ENCODE results near the gene DMXL2. TPM values are rescaled to one million over a fixed set of nuclear protein-coding genes. Genes with fewer than 3 reads are reported as not detected.

DMXL2 gene
- total RNA-seq, 2 experiments from 2014 or later: 5.9 to 7.0 TPM

- POLR2A ChIA-PET: no interaction called here
- DNase-seq (no peak), ATAC-seq (no peak)
- CTCF ChIA-PET: no interaction called here
- Mint-ChIP-seq H3K27me3 (no peaks in the 10 kb centered on the region), H3K4me1 (no peaks in the 10 kb centered on the region), H3K27ac (no peak overlapping the region), H3K9me3 (ENCODE audit: low read depth) (peaks cover 15% of the 10 kb centered on the region), H3K36me3 (ENCODE audit: low read depth) (peaks cover 37% of the 10 kb centered on the region), H3K4me3 (no peak overlapping the region)
- intact Hi-C loops (cut with DNase I, micrococcal nuclease): no loop called here
Observed at GRCh38 chr15:51526955-51527354, 95.6 kb downstream of the DMXL2 start.

- H3K27me3 Mint-ChIP-seq: no peaks in the 10 kb centered on the region
- intact Hi-C loops (cut with DNase I, micrococcal nuclease): no loop called here
- no peaks in the 10 kb centered on the region for H3K4me1 Mint-ChIP-seq
- ATAC-seq (no peak), DNase-seq (no peak)
- no peak overlapping the region for H3K27ac Mint-ChIP-seq
- H3K36me3 Mint-ChIP-seq (ENCODE audit: low read depth): peaks cover 25% of the 10 kb centered on the region
- ChIA-PET CTCF (no interaction called here), POLR2A (no interaction called here)
- H3K9me3 Mint-ChIP-seq (ENCODE audit: low read depth): peaks cover 8% of the 10 kb centered on the region
- no peak overlapping the region for H3K4me3 Mint-ChIP-seq
Observed at GRCh38 chr15:51524376-51524775, 98.2 kb downstream of the DMXL2 start.

DNA sequence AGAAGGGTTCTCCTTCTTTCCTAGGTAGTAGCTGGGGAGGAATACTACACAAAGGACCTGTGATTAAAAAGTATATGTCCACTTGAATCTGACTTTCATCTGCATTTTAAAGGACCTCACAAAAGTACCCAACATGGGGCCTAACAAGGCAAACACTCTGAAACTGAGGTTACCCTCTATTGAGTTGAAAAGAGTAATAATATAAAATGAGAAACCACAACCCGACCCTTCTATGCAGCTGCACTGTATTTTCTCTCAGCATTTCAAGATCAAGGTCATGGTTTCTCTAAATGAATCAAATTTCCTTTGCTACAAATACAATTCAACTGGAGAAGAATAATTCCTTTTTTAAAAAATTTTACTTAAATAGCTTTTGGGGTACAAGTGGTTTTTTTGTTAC lies 106.3 kb downstream of the DMXL2 start:
- DNase-seq (no peak), ATAC-seq (no peak)
- H3K36me3 Mint-ChIP-seq (ENCODE audit: low read depth): peaks cover 11% of the 10 kb centered on the region
- no peaks in the 10 kb centered on the region for H3K27me3 Mint-ChIP-seq
- H3K27ac Mint-ChIP-seq: no peak overlapping the region
- no peak overlapping the region for H3K4me3 Mint-ChIP-seq
- POLR2A ChIA-PET: no interaction called here
- H3K9me3 Mint-ChIP-seq (ENCODE audit: low read depth): peaks cover 5% of the 10 kb centered on the region
- no peaks in the 10 kb centered on the region for H3K4me1 Mint-ChIP-seq
- intact Hi-C loops (cut with DNase I, micrococcal nuclease): no loop called here
- CTCF ChIA-PET: no interaction called here

DNA sequence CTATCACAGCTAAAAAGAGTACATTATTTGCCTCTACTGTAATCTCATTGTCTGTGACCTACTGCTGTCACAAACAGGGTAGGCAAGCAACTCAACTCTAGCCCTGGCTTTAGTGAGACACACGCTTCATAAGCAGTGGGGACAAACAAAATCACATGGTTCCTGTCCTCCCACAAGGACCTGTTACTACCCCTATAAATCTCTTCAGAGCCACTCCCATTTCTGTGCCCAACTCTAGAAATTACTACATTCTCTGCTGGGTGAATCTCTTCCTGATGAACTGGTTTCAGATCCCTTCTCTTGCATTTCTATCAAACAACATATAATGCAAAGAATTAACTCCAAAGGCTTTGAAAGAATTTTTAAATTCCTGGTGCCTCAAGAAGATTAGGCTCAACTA lies 117.3 kb downstream of the DMXL2 start:
- no peak for ATAC-seq
- CTCF ChIA-PET: no interaction called here
- H3K27me3 Mint-ChIP-seq: no peaks in the 10 kb centered on the region
- peaks cover 5% of the 10 kb centered on the region for H3K36me3 Mint-ChIP-seq (ENCODE audit: low read depth)
- POLR2A ChIA-PET: no interaction called here
- H3K27ac Mint-ChIP-seq: no peak overlapping the region
- DNase-seq: no peak
- intact Hi-C loops (cut with DNase I, micrococcal nuclease): no loop called here
- H3K9me3 Mint-ChIP-seq (ENCODE audit: low read depth): no peaks in the 10 kb centered on the region
- H3K4me1 Mint-ChIP-seq: no peaks in the 10 kb centered on the region
- no peak overlapping the region for H3K4me3 Mint-ChIP-seq

GRCh38 chr15:51503003-51503402 lies 119.6 kb downstream of the DMXL2 start:
- ATAC-seq (no peak), DNase-seq (no peak)
- POLR2A ChIA-PET: no interaction called here
- no peaks in the 10 kb centered on the region for H3K27me3 Mint-ChIP-seq
- no peak overlapping the region for H3K4me3 Mint-ChIP-seq
- no peak overlapping the region for H3K27ac Mint-ChIP-seq
- no peaks in the 10 kb centered on the region for H3K9me3 Mint-ChIP-seq (ENCODE audit: low read depth)
- intact Hi-C loops (cut with DNase I, micrococcal nuclease): no loop called here
- CTCF ChIA-PET: interaction anchor here (0.8 to 1.0 kb wide), 2 partner anchors 8 to 44 kb away, joined by 3 read pairs; no protein-coding TSS in a partner anchor
- H3K4me1 Mint-ChIP-seq: no peaks in the 10 kb centered on the region
- peaks cover 1% of the 10 kb centered on the region for H3K36me3 Mint-ChIP-seq (ENCODE audit: low read depth)

GRCh38 chr15:51499379-51499976 lies 123.1 kb downstream of the DMXL2 start:
- no peaks in the 10 kb centered on the region for H3K9me3 Mint-ChIP-seq (ENCODE audit: low read depth)
- no peaks in the 10 kb centered on the region for H3K36me3 Mint-ChIP-seq (ENCODE audit: low read depth)
- POLR2A ChIA-PET: no interaction called here
- H3K27me3 Mint-ChIP-seq: no peaks in the 10 kb centered on the region
- H3K27ac Mint-ChIP-seq: no peak overlapping the region
- no peak overlapping the region for H3K4me3 Mint-ChIP-seq
- peaks cover 3% of the 10 kb centered on the region for H3K4me1 Mint-ChIP-seq
- intact Hi-C loops (cut with DNase I, micrococcal nuclease): loop anchor here (1.0 to 10.0 kb wide), 3 partner anchors 215 to 337 kb away; no protein-coding TSS in a partner anchor
- DNase-seq: no peak
- CTCF ChIA-PET: interaction anchor here (0.7 to 2.7 kb wide), 7 partner anchors 14 to 337 kb away, joined by 3 to 17 read pairs (median 3); no protein-coding TSS in a partner anchor
- ATAC-seq: no peak

DNA sequence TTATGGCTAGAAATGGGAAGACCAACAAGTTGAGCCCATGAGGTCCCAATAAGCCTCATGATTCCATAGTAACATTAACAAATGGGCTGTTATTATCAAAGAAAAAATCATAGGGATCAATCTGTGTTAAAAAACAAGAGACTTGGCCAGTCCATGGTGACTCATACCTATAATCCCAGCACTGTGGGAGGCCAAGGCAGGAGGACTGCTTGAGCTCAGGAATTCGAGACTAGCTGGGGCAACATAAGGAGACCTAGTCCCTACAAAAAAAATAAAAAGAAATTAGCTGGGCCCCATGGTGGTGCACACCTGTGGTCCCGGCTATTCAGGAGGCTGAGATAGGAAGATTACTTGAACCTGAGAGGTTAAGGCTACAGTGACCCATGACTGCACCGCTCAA lies 124.8 kb downstream of the DMXL2 start:
- H3K27me3 Mint-ChIP-seq: no peaks in the 10 kb centered on the region
- H3K36me3 Mint-ChIP-seq (ENCODE audit: low read depth): no peaks in the 10 kb centered on the region
- DNase-seq (no peak), ATAC-seq (no peak)
- no peaks in the 10 kb centered on the region for H3K9me3 Mint-ChIP-seq (ENCODE audit: low read depth)
- CTCF ChIA-PET: interaction anchor here (0.8 to 2.7 kb wide), 3 partner anchors 9 to 335 kb away, joined by 3 to 17 read pairs (median 3); no protein-coding TSS in a partner anchor
- no peak overlapping the region for H3K27ac Mint-ChIP-seq
- intact Hi-C loops (cut with DNase I, micrococcal nuclease): loop anchor here (5.0 to 10.0 kb wide), 2 partner anchors 213 to 336 kb away; no protein-coding TSS in a partner anchor
- peaks cover 3% of the 10 kb centered on the region for H3K4me1 Mint-ChIP-seq
- POLR2A ChIA-PET: no interaction called here
- H3K4me3 Mint-ChIP-seq: no peak overlapping the region

GRCh38 chr15:51496246-51496645 lies 126.3 kb downstream of the DMXL2 start:
- ATAC-seq (no peak), DNase-seq (no peak)
- Mint-ChIP-seq H3K27ac (no peak overlapping the region), H3K4me1 (peaks cover 3% of the 10 kb centered on the region), H3K36me3 (ENCODE audit: low read depth) (no peaks in the 10 kb centered on the region), H3K27me3 (no peaks in the 10 kb centered on the region), H3K4me3 (no peak overlapping the region), H3K9me3 (ENCODE audit: low read depth) (no peaks in the 10 kb centered on the region)
- POLR2A ChIA-PET: no interaction called here
- intact Hi-C loops (cut with DNase I, micrococcal nuclease): loop anchor here (5.0 to 10.0 kb wide), 2 partner anchors 211 to 334 kb away; no protein-coding TSS in a partner anchor
- CTCF ChIA-PET: no interaction called here

- intact Hi-C loops (cut with DNase I, micrococcal nuclease): loop anchor here (5.0 to 10.0 kb wide), 2 partner anchors 210 to 332 kb away; no protein-coding TSS in a partner anchor
- H3K9me3 Mint-ChIP-seq (ENCODE audit: low read depth): no peaks in the 10 kb centered on the region
- H3K36me3 Mint-ChIP-seq (ENCODE audit: low read depth): no peaks in the 10 kb centered on the region
- CTCF ChIA-PET: interaction anchor here (1.0 kb wide), 1 partner anchor 9 kb away, joined by 3 read pairs; no protein-coding TSS in a partner anchor
- DNase-seq: no peak
- POLR2A ChIA-PET: no interaction called here
- H3K4me3 Mint-ChIP-seq: no peak overlapping the region
- peaks cover 3% of the 10 kb centered on the region for H3K4me1 Mint-ChIP-seq
- H3K27me3 Mint-ChIP-seq: no peaks in the 10 kb centered on the region
- no peak overlapping the region for H3K27ac Mint-ChIP-seq
- no peak for ATAC-seq
Observed at GRCh38 chr15:51494411-51495314, 127.9 kb downstream of the DMXL2 start.

DNA sequence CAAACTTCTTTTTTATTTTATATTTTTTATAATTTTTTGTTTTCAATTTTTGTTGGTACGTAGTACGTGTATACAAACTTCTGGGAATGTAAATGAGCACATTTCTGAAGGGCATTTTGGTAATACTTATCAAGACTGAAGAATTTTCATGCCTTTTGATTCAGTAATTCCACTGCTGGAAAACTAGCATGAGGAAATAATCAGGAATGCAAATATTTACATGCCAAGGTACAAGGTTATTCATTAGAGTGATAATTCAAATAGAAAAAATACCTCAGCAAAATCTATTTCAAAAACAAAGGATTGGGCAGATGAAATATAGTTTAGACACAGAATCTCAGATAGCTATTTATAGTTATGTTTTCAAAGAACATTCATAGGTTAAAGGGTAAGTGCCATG lies 128.7 kb downstream of the DMXL2 start:
- POLR2A ChIA-PET: no interaction called here
- Mint-ChIP-seq H3K27me3 (no peaks in the 10 kb centered on the region), H3K9me3 (ENCODE audit: low read depth) (no peaks in the 10 kb centered on the region), H3K4me1 (peaks cover 3% of the 10 kb centered on the region), H3K27ac (no peak overlapping the region), H3K4me3 (no peak overlapping the region), H3K36me3 (ENCODE audit: low read depth) (no peaks in the 10 kb centered on the region)
- ATAC-seq (no peak), DNase-seq (no peak)
- intact Hi-C loops (cut with DNase I, micrococcal nuclease): loop anchor here in 1 of 2 experiments (10.0 kb wide), 1 partner anchor 209 kb away; no protein-coding TSS in a partner anchor
- CTCF ChIA-PET: no interaction called here

GRCh38 chr15:51492528-51492927 lies 130.0 kb downstream of the DMXL2 start:
- ATAC-seq: no peak
- POLR2A ChIA-PET: no interaction called here

More at GRCh38 chr15:51492528-51492927, 130.0 kb downstream of the DMXL2 start:
- Mint-ChIP-seq H3K27ac (no peak overlapping the region), H3K4me1 (peaks cover 3% of the 10 kb centered on the region), H3K9me3 (ENCODE audit: low read depth) (no peaks in the 10 kb centered on the region), H3K4me3 (no peak overlapping the region), H3K27me3 (no peaks in the 10 kb centered on the region), H3K36me3 (ENCODE audit: low read depth) (peaks cover 9% of the 10 kb centered on the region)
- intact Hi-C loops (cut with DNase I, micrococcal nuclease): loop anchor here in 1 of 2 experiments (10.0 kb wide), 1 partner anchor 208 kb away; no protein-coding TSS in a partner anchor
- no peak for DNase-seq
- CTCF ChIA-PET: no interaction called here

Measured in activated CD4-positive, alpha-beta T cell treated with anti-CD3 and anti-CD28 coated beads for 36 hours (primary cell).